NOMO-1 (cell line): ENCODE results near the gene KHDC1L.
"Not testable (repeated sequence)": the region's sequence is repeated elsewhere in the genome, so short reads cannot be mapped to it uniquely, and the experiment has no call there.

ENCODE experiments used
- DNase-seq, 2 experiments: peaks; one replicate each; lab custom pipeline; 2025; ENCODE audit not compliant: unreplicated experiment in 2 of 2; lab: John Stamatoyannopoulos, UW

The KHDC1L gene, protein sequence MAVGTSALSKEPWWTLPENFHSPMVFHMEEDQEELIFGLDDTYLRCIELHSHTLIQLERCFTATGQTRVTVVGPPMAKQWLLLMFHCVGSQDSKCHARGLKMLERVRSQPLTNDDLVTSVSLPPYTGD

DNA sequence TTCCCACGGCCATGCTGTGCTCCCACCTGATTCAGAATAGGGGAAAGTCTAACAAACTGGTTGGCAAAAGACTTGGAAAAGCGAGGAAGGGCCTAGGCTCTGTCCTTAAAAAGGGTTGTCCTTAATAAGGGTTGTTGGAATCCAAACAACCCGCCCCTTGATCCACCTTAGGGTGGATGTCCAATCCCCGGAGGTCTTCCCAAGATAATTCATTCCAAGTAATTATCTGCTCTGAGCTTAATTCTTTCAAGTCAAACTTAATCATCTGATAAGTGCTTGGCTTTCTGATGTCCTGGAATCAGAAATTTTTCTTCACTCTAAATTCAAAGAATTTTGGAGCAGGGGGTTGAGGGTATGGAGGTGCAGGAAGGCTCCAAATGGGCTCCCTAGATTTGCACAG lies at the start of gene KHDC1L:
Gene KHDC1L, minus strand, starts transcription at position 101 of the 400 bp plus-strand sequence. Its CDS starts 88 bp downstream, at position 13.
- no peak for DNase-seq

DNA sequence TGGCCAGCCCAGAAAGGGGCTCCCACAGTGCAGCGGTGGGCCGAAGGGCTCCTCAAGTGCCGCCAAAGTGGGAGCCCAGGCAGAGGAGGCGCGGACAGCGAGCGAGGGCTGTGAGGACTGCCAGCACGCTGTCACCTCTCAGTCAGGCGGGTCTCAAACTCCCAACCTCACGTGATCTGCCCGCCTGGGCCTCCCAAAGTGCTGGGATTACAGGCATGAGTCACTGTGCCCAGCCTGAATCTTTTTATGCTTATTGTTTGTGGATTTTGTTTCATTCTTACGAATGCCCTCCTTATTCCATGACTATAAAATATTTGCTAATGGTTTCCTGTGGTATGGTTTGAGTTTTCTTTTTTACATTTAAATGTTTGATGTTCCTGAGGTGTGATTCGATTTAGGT lies 44.0 kb upstream of the KHDC1L start:
- DNase-seq: not testable (repeated sequence)

DNA sequence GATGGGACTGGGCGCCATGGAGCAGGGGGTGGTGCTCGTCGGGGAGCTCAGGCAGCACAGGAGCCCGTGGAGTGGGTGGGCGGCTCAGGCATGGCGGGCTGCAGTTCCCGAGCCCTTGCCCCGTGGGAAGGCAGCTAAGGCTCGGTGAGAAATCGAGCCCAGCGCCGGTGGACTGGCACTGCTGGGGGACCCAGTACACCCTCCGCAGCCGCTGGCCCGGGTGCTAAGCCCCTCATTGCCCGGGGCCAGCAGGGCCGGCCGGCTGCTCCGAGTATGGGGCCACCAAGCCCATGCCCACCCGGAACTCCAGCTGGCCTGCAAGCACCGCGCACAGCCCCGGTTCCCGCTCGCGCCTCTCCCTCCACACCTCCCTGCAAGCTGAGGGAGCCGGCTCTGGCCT lies 43.6 kb upstream of the KHDC1L start:
- not testable (repeated sequence) for DNase-seq

DNA sequence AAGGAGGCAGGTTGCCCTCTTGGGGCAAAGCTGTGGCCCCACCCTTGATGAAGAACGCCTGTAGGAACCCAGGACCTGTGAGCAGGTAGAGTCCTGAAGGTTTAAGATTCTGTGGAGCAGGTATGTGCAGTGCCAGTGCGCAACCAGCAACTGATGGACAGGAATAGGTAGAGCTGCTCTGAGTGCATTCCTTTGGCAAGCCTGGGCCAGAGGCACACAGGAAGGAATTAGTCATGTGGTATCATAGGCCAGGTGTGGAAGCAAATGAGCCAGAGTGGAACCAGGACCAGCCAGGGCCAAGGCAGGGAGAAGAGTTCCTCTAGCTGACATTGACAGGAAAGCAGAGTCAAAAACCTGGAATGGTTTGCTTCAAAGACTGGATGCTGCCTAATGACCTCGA lies 39.1 kb upstream of the KHDC1L start:
- no peak for DNase-seq

DNA sequence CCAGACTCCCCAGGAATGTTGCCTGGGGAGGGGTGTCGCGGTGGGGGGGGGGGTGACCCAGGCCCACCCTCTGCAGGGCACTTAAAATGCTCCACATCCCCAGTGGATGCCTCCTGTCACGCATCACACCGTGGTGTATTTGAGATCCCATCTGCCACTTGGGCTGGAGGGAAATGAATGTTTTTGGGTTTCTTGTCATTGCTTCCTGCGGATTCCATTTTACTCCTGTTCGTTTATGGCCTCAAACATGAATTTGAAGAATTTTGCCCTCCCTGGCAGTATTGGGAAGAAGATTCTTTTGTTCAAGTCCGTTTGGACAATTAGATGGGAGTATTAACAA lies 38.2 kb upstream of the KHDC1L start:
- no peak for DNase-seq

DNA sequence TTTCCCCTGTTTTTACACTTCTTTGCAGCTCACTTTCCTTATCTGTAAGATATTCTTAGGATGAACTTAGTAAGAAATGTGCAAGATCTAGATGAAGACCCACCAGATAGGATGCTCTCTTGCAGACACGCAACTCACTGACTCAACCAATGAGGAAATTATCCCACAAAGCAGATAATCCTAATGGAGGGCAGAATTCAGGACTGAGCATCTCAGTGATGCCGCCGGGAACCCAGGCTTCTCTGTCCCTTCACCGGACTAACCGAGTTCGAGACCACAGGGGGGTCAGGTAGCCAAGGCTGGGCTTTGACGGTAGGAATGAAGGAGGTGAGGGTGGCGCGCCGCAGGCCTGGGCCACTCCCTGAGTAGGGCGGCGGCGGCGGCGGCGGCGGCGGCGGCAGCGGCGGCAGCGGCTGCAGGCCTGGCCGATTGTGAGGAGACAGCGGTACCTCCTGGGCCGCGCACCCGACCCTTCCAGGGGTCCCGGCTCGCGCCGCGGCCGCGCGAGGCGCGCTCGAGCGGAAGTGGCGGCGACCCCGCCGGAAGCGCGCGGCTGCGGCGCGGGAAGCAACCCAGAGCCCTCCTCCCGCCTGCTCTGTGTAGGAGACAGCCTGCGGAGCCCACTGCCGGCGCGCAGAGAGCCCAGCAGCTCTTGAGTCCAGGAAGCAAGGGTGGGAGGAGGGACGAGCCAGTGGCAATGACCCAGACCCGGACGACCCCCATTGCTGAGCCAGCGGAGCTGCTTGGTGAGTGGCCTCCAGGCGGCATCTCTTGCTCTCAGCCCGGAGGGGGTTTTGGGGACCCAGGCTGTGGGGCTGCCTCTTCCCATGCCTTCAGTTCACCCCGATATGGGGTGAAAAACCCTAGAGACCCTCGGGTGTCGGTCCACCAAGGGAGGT lies 37.6 kb upstream of the KHDC1L start, which contains the start of gene KHDC1:
Gene KHDC1, minus strand, starts transcription at position 526 of the 899 bp plus-strand sequence. CDS start 20,679 bp downstream, outside the sequence.
- peak; percentile 48 to 56 for DNase-seq

DNA sequence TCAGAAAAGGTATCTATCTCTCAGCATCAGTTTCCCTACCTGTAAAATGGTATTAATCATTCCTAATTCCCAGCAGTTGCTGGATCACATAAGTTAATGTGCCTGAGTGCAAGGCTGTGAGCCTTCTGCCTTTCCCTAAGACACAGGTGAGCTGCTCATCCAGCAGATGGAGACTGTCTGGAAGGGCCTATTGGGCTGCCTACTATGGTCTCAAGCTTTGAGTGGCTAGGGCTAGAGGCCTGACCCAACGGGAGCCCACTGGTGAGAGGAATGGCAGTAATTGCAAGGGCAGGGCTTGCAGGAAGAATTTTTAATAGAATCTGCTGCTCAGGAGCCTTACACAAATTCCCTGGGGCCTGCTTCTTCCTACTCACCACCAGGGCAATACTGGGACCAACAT lies 33.4 kb upstream of the KHDC1L start:
- no peak for DNase-seq

DNA sequence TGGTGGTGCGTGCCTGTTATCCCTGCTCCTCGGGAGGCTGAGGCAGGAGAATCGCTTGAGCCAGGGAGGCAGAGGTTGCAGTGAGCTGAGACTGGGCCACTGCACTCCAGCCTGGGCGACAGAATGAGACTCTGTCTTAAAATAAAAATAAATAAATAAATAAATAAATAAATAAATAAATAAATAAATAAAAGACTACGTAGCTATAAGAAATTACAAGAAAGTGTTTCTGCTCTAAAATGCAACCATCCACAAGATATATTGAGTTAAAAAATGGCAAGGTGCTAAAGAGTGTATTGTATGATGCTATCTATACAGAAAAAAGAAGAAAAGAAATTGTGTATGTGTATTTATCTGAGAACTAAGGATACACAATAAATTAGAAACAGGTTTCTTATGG lies 29.0 kb upstream of the KHDC1L start:
- not testable (repeated sequence) for DNase-seq

DNA sequence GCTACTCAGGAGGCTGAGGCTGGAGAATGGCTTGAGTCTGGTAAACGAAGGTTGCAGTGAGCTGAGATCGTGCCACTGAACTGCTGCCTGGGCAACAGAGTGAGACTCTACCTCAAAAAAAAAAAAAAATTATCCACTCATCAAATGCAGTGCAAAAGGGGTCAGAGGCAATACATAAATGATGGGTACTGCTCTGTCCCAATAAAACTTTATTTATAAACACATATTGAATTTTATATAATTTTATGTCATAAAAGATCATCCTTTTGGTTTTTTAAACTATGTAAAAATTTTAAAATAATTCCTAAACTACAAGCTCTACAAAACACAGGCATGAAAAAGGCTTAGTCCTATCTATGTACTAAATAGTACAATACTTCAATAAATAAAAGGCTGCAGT lies 27.4 kb upstream of the KHDC1L start:
- no peak for DNase-seq

DNA sequence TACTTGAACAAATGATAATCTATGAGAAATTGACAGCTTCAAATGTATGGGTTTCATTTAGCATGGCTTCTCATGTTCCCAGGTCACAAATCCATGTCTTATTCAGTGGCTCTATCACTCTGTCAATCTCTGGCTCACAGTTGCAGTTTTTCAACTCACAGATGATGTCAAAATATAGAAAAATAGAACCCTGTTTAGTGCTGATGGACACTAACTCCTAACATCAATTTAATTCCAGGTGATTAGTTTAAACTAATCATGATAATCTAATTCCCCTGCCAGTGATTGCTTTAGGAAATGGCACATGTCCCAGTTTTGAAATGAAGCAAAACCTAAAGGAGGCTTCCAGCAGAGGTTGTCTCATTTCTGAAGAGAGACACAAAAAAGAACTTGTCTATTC lies 24.7 kb upstream of the KHDC1L start:
- DNase-seq: no peak

DNA sequence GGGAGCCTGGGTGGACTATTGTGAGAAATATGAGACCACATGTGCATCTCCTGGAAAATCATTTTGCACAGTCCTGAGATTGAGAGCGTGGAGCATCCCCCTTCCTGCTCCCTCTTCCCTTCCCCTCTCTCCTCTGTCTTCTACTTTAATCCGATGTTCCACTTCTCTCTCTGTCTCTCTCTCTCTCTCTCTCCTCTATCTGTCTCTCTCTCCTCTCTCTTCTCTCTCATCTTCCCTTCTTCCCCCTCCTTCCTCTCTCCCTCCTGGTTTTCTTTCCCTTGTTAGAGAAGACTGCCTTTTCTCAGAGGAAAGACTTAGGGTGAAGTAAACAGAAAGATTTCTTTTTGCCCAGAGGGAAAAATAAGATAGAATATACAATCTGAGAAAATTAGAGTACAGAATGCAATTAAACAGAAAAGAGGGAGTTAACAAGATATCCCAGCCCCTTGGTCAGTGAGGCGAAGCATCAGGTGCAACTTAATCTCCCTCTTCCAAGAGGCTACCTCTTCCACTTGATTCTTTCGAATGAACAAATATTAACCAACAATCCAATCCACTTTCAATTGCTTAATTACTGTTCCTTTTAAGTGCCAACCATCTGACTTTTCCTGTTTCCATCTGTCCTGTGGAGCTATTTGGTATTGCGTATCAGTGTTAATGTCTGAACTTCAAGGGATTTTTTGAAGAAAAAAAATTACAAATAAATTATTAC lies 23.1 kb upstream of the KHDC1L start:
- DNase-seq: no peak

DNA sequence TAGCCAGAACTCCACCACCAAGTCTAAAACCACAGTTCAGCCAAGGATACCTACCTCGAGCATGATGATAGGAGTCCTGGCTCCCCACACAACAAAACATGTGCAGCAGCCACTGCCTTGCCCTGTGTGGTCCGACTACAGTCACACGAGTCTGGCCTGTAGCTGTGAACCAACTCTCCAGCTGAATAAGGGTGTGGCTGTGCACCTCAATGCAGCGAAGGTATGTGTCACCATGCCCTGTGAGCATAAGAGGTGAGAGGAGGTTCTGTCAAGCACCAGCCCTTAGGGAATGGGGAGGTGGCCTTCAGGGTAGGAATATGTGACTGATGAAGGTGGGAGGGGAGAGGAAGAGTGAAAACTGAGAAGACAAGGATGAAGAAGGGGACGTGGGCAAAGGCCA lies 16.7 kb upstream of the KHDC1L start:
- DNase-seq: no peak

DNA sequence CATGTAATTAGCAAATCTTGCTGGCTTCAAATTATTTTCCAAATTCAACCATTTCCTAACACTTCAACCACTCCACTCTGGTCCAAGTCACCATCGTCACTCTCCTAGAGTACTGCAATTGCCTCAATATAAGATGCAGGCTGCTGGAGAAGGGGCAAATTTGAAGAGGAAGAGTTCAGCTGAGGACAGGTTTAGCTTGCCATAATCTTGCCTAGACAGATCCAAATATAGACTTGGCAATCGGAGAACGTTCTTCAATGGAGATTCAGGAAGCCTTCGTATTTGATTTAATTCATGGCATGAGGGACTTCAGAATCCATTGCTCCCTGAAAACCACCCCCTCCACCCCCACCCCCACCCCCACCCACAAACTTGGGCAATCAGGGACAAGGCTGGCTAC lies 15.4 kb upstream of the KHDC1L start:
- no peak for DNase-seq

DNA sequence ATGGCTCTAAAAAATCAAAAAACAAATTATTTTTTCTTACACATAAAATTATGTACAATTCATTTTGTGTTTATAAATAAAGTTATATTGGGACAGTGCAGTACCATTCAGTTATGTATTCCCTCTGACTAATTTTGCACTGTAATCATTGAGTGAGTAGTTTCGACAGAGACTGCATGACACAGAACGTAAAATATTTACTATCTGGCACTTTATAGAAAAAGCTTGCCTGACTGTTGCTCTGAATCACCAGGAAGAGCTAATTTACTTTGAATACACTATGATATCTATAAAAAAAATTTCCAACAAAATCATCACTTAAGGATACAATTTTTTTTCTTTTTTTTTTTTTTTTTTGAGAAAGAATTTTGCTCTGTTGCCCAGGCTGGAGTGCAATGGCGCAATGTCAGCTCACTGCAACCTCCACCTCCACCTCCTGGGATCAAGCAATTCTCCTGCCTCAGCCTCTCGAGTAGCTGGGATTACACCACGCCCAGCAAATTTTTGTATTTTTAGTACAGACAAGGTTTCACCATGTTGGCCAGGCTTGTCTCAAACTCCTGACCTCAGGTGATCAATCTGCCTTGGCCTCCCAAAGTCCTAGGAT lies 11.0 kb upstream of the KHDC1L start:
- no peak for DNase-seq

DNA sequence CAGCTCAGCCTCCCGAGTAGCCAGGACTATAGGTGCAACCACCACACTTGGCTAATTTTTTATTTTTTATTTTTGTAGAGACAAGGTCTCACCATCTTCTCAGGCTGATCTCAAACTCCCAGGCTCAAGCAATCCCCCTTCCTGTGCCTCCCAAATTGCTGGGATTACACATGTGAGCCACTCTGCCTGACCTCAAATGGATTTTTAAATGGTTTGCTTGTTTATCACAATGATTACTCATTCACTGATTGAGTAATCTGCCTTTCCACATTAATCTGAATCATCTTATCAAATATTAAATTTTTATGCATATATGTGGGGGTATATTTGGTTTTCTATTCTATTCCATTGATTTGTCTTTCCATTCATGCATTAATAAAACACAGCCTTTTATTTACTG lies 9.4 kb upstream of the KHDC1L start:
- no peak for DNase-seq

DNA sequence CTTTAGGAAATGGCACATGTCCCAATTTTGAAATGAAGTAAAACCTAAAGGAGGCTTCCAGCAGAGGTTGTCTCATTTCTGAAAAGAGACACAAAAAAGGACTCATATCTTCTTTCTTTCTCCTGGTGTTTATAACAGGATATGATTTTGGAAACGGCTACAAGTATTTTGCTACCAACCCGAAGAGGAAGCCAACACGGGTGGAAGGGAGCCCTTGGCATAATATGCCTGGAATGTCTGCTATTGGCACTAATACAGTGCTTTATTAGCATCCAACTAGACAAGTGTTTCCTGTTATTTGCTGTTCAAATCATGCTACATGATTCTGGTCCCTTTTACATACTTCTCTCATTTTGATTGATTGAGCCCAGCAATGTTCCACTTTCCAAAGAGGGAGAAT lies 8.7 kb upstream of the KHDC1L start:
- DNase-seq: not testable (repeated sequence)

DNA sequence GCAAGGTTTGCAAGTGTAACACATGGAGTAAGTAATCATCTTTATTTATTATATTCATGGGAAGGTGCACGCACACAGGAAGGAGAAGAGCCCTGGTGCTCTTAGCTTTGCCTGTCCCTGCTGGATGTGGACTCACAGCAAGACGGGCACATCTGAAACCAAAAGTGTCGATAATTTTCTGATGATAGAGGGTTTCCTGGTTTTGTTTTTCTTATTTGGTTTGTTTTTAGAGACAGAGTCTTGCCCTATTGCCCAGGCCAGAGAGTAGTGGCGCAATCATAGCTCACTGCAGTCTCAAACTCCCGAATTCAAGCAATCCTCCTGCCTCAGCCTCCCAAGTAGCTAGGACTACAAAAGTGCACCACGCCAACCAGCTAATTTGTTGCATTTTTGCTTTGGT lies 7.8 kb upstream of the KHDC1L start:
- DNase-seq: no peak

DNA sequence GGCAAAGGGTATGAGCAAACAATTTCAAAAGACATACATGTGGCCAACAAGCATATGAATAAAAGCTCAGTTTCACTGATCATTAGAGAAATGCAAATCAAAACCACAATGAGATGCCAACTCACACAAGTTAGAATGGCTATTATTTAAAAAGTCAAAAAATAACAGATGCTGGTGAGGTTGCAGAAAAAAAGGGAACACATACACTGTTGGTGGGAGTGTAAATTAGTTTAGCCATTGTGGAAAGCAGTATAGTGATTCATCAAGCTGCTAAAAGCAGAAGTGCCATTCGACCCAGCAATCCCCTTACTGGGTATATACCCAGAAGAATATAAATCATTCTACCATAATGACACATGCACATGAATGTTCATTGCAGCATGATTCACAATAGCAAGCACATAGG lies 6.7 kb upstream of the KHDC1L start:
- peak; percentile 9 to 77 for DNase-seq

DNA sequence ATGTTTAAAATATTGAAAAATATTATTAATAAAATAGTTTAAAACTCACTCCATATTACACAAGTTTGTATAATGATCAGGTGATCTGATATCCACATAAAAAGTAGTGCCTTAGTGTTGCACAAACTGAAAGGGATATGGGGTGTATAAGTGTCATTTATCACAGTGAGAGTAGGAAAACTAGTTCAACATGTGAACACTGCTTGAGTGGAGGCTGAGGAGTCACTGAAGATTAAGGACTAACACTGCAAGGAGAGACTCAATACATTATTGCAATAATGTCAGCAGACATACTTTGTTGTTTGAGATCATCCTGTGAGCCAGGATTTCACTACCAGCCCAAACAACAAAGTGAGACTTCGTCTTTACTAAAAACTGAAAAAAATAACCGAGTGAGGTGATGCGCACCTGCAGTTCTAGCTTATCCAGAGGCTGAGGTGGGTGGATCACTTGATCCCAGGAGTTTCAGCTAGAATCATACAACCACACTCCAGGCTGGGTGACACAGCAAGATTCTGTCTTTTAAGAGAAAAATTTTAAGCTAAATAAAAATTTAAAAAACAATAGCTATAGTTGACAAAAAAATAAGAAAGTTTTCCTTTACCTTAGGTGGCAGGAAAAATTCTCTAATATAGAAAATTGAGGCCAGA lies 2.4 kb upstream of the KHDC1L start:
- no peak for DNase-seq

DNA sequence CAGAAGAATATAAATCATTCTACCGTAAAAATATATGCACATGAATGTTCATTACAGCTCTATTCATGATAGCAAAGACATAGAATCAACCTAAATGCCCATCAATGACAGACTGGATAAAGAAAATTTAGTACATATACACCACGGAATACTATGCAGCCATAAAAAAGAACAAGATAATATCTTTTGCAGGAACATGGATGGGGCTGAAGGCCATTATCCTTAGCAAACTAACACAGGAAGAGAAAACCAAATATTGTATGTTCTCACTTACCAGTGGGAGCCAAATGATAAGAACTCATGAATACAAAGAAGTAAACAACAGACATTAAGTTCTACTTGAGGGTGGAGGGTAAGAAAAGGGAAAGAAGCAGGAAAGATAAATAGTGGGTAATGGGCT lies 8.4 kb downstream of the KHDC1L start:
- no peak for DNase-seq

DNA sequence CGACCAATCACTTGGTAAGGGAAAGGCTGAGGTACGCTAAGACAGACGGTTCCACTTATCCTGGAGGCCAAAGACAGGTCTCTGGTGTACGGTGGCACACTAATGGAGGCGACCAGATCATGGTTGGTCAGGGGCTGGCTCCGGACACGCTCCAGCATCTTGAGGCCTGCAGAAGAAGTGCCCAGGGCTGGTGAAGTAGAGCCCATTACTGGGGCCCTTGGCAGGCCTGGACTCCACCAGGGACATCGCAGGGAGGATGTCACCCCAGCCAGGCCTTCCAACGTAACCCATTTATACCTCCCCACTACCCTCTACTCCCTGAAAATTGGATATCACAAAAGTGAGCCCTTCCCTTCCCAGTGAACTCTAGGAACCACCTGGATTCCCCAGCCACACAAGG lies 16.2 kb downstream of the KHDC1L start:
- DNase-seq: no peak
